Measurements from ENCODE around the gene SLC39A11. TPM values are rescaled to one million over a fixed set of nuclear protein-coding genes. Genes with fewer than 3 reads are reported as not detected.
A peak's percentile ranks its signal among the peaks of the same experiment; 100 is the strongest.

SLC39A11 gene
- total and polyA plus RNA-seq, 2 of the 13 experiments (the other 11 are each of a cell fraction or from before 2014, with no cell fraction given), result 17.2 to 31.5 TPM

- TF ChIP-seq PBX2 (CRISPR knock-in tag; IDR thresholded peaks at IDR 0.05) (no peak), HDAC2 (CRISPR knock-in tag; IDR thresholded peaks at IDR 0.05) (0 out of 2 replicates have a peak, but pooled peaks have one; percentile 32), KDM6A (CRISPR knock-in tag; IDR thresholded peaks at IDR 0.05; ENCODE audit: low read depth) (peak; percentile 36; the same call in 1 of the 2 replicates), THAP11 (CRISPR knock-in tag; IDR thresholded peaks at IDR 0.05) (no peak), ZSCAN20 (CRISPR knock-in tag; IDR thresholded peaks at IDR 0.05; ENCODE audit: borderline replicate concordance) (no peak), MNT (IDR thresholded peaks at IDR 0.05) (no peak), ZNF792 (CRISPR knock-in tag; IDR thresholded peaks at IDR 0.05) (no peak), GRHL1 (CRISPR knock-in tag; conservative IDR thresholded peaks at IDR 0.05) (no peak), ZNF260 (CRISPR knock-in tag; IDR thresholded peaks at IDR 0.05; ENCODE audit: borderline replicate concordance, low read depth) (no peak), ZNF780A (CRISPR knock-in tag; IDR thresholded peaks at IDR 0.05) (no peak), POLR2G (IDR thresholded peaks at IDR 0.05; ENCODE audit: low read depth, low read length) (no peak), ZNF33B (CRISPR knock-in tag; IDR thresholded peaks at IDR 0.05) (no peak), PREB (CRISPR knock-in tag; IDR thresholded peaks at IDR 0.05) (no peak), ZNF567 (CRISPR knock-in tag; IDR thresholded peaks at IDR 0.05; ENCODE audit: borderline replicate concordance) (no peak), ZNF557 (CRISPR knock-in tag; IDR thresholded peaks at IDR 0.05) (no peak), ZNF556 (CRISPR knock-in tag; IDR thresholded peaks at IDR 0.05; ENCODE audit: borderline replicate concordance) (no peak)
- TF ChIP-seq, protein P1, sequence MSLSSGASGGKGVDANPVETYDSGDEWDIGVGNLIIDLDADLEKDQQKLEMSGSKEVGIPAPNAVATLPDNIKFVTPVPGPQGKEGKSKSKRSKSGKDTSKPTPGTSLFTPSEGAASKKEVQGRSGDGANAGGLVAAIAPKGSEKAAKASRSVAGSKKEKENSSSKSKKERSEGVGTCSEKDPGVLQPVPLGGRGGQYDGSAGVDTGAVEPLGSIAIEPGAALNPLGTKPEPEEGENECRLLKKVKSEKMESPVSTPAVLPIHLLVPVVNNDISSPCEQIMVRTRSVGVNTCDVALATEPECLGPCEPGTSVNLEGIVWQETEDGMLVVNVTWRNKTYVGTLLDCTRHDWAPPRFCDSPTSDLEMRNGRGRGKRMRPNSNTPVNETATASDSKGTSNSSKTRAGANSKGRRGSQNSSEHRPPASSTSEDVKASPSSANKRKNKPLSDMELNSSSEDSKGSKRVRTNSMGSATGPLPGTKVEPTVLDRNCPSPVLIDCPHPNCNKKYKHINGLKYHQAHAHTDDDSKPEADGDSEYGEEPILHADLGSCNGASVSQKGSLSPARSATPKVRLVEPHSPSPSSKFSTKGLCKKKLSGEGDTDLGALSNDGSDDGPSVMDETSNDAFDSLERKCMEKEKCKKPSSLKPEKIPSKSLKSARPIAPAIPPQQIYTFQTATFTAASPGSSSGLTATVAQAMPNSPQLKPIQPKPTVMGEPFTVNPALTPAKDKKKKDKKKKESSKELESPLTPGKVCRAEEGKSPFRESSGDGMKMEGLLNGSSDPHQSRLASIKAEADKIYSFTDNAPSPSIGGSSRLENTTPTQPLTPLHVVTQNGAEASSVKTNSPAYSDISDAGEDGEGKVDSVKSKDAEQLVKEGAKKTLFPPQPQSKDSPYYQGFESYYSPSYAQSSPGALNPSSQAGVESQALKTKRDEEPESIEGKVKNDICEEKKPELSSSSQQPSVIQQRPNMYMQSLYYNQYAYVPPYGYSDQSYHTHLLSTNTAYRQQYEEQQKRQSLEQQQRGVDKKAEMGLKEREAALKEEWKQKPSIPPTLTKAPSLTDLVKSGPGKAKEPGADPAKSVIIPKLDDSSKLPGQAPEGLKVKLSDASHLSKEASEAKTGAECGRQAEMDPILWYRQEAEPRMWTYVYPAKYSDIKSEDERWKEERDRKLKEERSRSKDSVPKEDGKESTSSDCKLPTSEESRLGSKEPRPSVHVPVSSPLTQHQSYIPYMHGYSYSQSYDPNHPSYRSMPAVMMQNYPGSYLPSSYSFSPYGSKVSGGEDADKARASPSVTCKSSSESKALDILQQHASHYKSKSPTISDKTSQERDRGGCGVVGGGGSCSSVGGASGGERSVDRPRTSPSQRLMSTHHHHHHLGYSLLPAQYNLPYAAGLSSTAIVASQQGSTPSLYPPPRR (CRISPR knock-in tag; IDR thresholded peaks at IDR 0.05; ENCODE audit: borderline replicate concordance), result no peak
- TF ChIP-seq, protein P2, sequence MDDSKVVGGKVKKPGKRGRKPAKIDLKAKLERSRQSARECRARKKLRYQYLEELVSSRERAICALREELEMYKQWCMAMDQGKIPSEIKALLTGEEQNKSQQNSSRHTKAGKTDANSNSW (CRISPR knock-in tag; IDR thresholded peaks at IDR 0.05; ENCODE audit: borderline replicate concordance), result no peak
- TF ChIP-seq, protein P3, sequence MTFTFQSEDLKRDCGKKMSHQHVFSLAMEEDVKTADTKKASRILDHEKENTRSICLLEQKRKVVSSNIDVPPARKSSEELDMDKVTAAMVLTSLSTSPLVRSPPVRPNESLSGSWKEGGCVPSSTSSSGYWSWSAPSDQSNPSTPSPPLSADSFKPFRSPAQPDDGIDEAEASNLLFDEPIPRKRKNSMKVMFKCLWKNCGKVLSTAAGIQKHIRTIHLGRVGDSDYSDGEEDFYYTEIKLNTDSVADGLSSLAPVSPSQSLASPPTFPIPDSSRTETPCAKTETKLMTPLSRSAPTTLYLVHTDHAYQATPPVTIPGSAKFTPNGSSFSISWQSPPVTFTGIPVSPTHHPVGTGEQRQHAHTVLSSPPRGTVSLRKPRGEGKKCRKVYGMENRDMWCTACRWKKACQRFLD (CRISPR knock-in tag; IDR thresholded peaks at IDR 0.05; ENCODE audit: borderline replicate concordance), result no peak
Observed at GRCh38 chr17:72962106-72962505, 130.4 kb downstream of the SLC39A11 start (continued).

All from HepG2 (cell line).